OCI-LY1 (cell line): ENCODE data around the gene YBEY.

Experiments
- H2AFZ ChIP-seq: fragments of 200-600 bp; sonication (generic), shearing (Covaris generic); 2 replicates; pipeline ENCODE4 v1.6.0; 2014; ENCODE audit warnings: antibody characterized with exemption, mild to moderate bottlenecking, low read length
- H3F3A ChIP-seq: fragments of 200-600 bp; sonication (generic), shearing (Covaris generic); 2 replicates; pipeline ENCODE4 v1.6.0; 2014; ENCODE audit warnings: mild to moderate bottlenecking, antibody characterized with exemption, low read length, moderate library complexity; ENCODE audit not compliant: insufficient read depth
- H3K27ac ChIP-seq: fragments of 200-600 bp; sonication (generic); 2 replicates; pipeline ENCODE4 v1.5.1; 2014; ENCODE audit warnings: low read length, mixed run types, mild to moderate bottlenecking, low read depth; ENCODE audit not compliant: poor library complexity, severe bottlenecking
- H3K27me3 ChIP-seq: fragments of 200-600 bp; sonication (generic); 2 replicates; pipeline ENCODE4 v1.6.0; 2014; ENCODE audit warnings: antibody characterized with exemption, mild to moderate bottlenecking, low read length, moderate library complexity; ENCODE audit not compliant: insufficient read depth
- H3K36me3 ChIP-seq: fragments of 200-600 bp; sonication (generic); 2 replicates; pipeline ENCODE4 v1.6.1; 2014; ENCODE audit warnings: mild to moderate bottlenecking, antibody characterized with exemption, low read length, moderate library complexity, mixed read lengths; ENCODE audit not compliant: insufficient read depth
- H3K4me1 ChIP-seq: fragments of 200-600 bp; sonication (generic); 2 replicates; pipeline ENCODE4 v1.5.1; 2014; ENCODE audit warnings: mild to moderate bottlenecking, low read length, moderate library complexity; ENCODE audit not compliant: insufficient read depth, severe bottlenecking
- H3K4me2 ChIP-seq: fragments of 200-600 bp; sonication (generic), shearing (Covaris generic); 2 replicates; pipeline ENCODE4 v1.6.1; 2014; ENCODE audit warnings: low read length
- H3K4me3 ChIP-seq: fragments of 200-600 bp; sonication (generic); 2 replicates; pipeline ENCODE4 v1.5.1; 2014; ENCODE audit warnings: low read length, low read depth, mild to moderate bottlenecking, mixed read lengths; ENCODE audit not compliant: poor library complexity, severe bottlenecking
- H3K79me2 ChIP-seq: fragments of 200-600 bp; shearing (Covaris generic); 2 replicates; pipeline ENCODE4 v1.6.1; 2016; ENCODE audit warnings: mixed run types, low read length, mixed read lengths; ENCODE audit not compliant: insufficient read depth
- H3K9ac ChIP-seq: fragments of 200-600 bp; sonication (generic), shearing (Covaris generic); 2 replicates; pipeline ENCODE4 v1.6.1; 2014; ENCODE audit warnings: mild to moderate bottlenecking, low read length, mixed read lengths
- H3K9me2 ChIP-seq: fragments of 200-600 bp; sonication (generic), shearing (Covaris generic); 2 replicates; pipeline ENCODE4 v1.6.1; 2014; ENCODE audit warnings: low read depth, mild to moderate bottlenecking, low read length, mixed read lengths
- H3K9me3 ChIP-seq: fragments of 200-600 bp; shearing (Covaris generic); 2 replicates; pipeline ENCODE4 v1.6.1; 2014; ENCODE audit warnings: low read length, mixed read lengths
- H4K20me1 ChIP-seq: fragments of 200-600 bp; sonication (generic), shearing (Covaris generic); 2 replicates; pipeline ENCODE4 v1.6.0; 2016; ENCODE audit warnings: mild to moderate bottlenecking, low read length; ENCODE audit not compliant: insufficient read depth
- TF ChIP-seq, protein P1 (sequence below): fragments of 200-600 bp; sonication (generic), shearing (Covaris generic); IDR thresholded peaks from 2 replicates; pipeline ENCODE4 v1.5.1; 2017; ENCODE audit warnings: mild to moderate bottlenecking, antibody characterized with exemption, low read length, moderate library complexity, mixed read lengths

The YBEY gene

GRCh38 chr21:46347203-46347550 lies 61.0 kb downstream of the YBEY start:
- Histone ChIP-seq H3K36me3 (peaks cover 75% of the 10 kb centered on the region), H3K4me2 (no peak overlapping the region), H3K9me3 (no peaks in the 10 kb centered on the region), H3K9me2 (no peaks in the 10 kb centered on the region), H3F3A (no peaks in the 10 kb centered on the region), H3K27me3 (no peaks in the 10 kb centered on the region), H3K79me2 (no peaks in the 10 kb centered on the region), H3K27ac (no peak overlapping the region), H3K9ac (no peak overlapping the region), H4K20me1 (no peaks in the 10 kb centered on the region), H2AFZ (no peak overlapping the region), H3K4me3 (no peak overlapping the region), H3K4me1 (no peaks in the 10 kb centered on the region)
- TF ChIP-seq, protein P1, sequence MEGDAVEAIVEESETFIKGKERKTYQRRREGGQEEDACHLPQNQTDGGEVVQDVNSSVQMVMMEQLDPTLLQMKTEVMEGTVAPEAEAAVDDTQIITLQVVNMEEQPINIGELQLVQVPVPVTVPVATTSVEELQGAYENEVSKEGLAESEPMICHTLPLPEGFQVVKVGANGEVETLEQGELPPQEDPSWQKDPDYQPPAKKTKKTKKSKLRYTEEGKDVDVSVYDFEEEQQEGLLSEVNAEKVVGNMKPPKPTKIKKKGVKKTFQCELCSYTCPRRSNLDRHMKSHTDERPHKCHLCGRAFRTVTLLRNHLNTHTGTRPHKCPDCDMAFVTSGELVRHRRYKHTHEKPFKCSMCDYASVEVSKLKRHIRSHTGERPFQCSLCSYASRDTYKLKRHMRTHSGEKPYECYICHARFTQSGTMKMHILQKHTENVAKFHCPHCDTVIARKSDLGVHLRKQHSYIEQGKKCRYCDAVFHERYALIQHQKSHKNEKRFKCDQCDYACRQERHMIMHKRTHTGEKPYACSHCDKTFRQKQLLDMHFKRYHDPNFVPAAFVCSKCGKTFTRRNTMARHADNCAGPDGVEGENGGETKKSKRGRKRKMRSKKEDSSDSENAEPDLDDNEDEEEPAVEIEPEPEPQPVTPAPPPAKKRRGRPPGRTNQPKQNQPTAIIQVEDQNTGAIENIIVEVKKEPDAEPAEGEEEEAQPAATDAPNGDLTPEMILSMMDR = no peak
